ENCODE measurements around the gene RABGAP1.

The RABGAP1 gene

GRCh38 chr9:122986010-122986409 is 45.2 kb downstream of the RABGAP1 start:
- TF ChIP-seq CTCF (IDR thresholded peaks at IDR 0.05; ENCODE audit: control extremely low read depth, extremely low read depth, low read depth, missing control alignments) = no peak
- no peak for DNase-seq (ENCODE audit: extremely low spot score)
- POLR2A ChIA-PET = no interaction called here
- CTCF ChIA-PET = interaction anchor here (1.1 kb wide), 1 partner anchor 43 kb away, joined by 3 read pairs; no protein-coding TSS in a partner anchor

- POLR2A ChIA-PET = no interaction called here
- no peak for TF ChIP-seq CTCF (IDR thresholded peaks at IDR 0.05; ENCODE audit: control extremely low read depth, extremely low read depth, low read depth, missing control alignments)
- CTCF ChIA-PET = interaction anchor here (1.6 kb wide), 2 partner anchors 9 to 112 kb away, joined by 3 to 5 read pairs; no protein-coding TSS in a partner anchor
- no peak for DNase-seq (ENCODE audit: extremely low spot score)
These were observed 47.3 kb downstream of the RABGAP1 start for GRCh38 chr9:122988141-122988540.

GRCh38 chr9:122988920-122989621 is 48.3 kb downstream of the RABGAP1 start:
- ChIA-PET POLR2A (no interaction called here), CTCF (interaction anchor here (0.9 kb wide), 1 partner anchor 109 kb away, joined by 3 read pairs; no protein-coding TSS in a partner anchor)
- DNase-seq (ENCODE audit: extremely low spot score) = peak; percentile 53
- peak; percentile 5 for TF ChIP-seq CTCF (IDR thresholded peaks at IDR 0.05; ENCODE audit: control extremely low read depth, extremely low read depth, low read depth, missing control alignments)

- ChIA-PET POLR2A (interaction anchor here (0.6 kb wide), 1 partner anchor 77 kb away, joined by 4 read pairs; no protein-coding TSS in a partner anchor), CTCF (interaction anchor here (0.6 to 2.0 kb wide), 17 partner anchors 9 to 528 kb away, joined by 3 to 8 read pairs (median 4); partner anchors contain the start of genes RC3H2 and ZBTB6)
- peak; percentile 54 for DNase-seq (ENCODE audit: extremely low spot score)
- peak; percentile 73 for TF ChIP-seq CTCF (IDR thresholded peaks at IDR 0.05; ENCODE audit: control extremely low read depth, extremely low read depth, low read depth, missing control alignments)
These were observed 50.6 kb downstream of the RABGAP1 start for GRCh38 chr9:122991370-122991830.

- POLR2A ChIA-PET = no interaction called here
- CTCF ChIA-PET = interaction anchor here (1.0 to 1.8 kb wide), 2 partner anchors 9 to 13 kb away, joined by 3 to 5 read pairs; no protein-coding TSS in a partner anchor
- DNase-seq (ENCODE audit: extremely low spot score) = no peak
- no peak for TF ChIP-seq CTCF (IDR thresholded peaks at IDR 0.05; ENCODE audit: control extremely low read depth, extremely low read depth, low read depth, missing control alignments)
These were observed 55.8 kb downstream of the RABGAP1 start for GRCh38 chr9:122996586-122996985.

- ChIA-PET POLR2A (no interaction called here), CTCF (interaction anchor here (1.0 to 1.1 kb wide), 3 partner anchors 9 to 28 kb away, joined by 3 to 6 read pairs (median 4); no protein-coding TSS in a partner anchor)
- no peak for DNase-seq (ENCODE audit: extremely low spot score)
- no peak for TF ChIP-seq CTCF (IDR thresholded peaks at IDR 0.05; ENCODE audit: control extremely low read depth, extremely low read depth, low read depth, missing control alignments)
These were observed 57.6 kb downstream of the RABGAP1 start for GRCh38 chr9:122998448-122998847.
